OCI-LY3 (cell line): ENCODE measurements around the gene RELT.

Source experiments
- CTCF ChIP-seq: fragments of 200-600, 300-600 bp; sonication (generic); IDR thresholded peaks from 2 replicates; pipeline ENCODE4 v1.5.1; 2014; ENCODE audit warnings: antibody characterized with exemption, low read length, low read depth
- EZH2phosphoT487 ChIP-seq: fragments of 200-600 bp; shearing (Covaris generic); IDR thresholded peaks from 2 replicates; pipeline ENCODE4 v1.6.1; 2018; ENCODE audit warnings: antibody characterized with exemption, mixed run types, low read depth

- TF ChIP-seq CTCF (no peak), EZH2phosphoT487 (no peak)
Observed at GRCh38 chr11:73342633-73343032, 33.6 kb upstream of the RELT start.
